Measurements from ENCODE around the gene SSH3.

Gene SSH3, protein sequence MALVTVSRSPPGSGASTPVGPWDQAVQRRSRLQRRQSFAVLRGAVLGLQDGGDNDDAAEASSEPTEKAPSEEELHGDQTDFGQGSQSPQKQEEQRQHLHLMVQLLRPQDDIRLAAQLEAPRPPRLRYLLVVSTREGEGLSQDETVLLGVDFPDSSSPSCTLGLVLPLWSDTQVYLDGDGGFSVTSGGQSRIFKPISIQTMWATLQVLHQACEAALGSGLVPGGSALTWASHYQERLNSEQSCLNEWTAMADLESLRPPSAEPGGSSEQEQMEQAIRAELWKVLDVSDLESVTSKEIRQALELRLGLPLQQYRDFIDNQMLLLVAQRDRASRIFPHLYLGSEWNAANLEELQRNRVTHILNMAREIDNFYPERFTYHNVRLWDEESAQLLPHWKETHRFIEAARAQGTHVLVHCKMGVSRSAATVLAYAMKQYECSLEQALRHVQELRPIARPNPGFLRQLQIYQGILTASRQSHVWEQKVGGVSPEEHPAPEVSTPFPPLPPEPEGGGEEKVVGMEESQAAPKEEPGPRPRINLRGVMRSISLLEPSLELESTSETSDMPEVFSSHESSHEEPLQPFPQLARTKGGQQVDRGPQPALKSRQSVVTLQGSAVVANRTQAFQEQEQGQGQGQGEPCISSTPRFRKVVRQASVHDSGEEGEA

DNA sequence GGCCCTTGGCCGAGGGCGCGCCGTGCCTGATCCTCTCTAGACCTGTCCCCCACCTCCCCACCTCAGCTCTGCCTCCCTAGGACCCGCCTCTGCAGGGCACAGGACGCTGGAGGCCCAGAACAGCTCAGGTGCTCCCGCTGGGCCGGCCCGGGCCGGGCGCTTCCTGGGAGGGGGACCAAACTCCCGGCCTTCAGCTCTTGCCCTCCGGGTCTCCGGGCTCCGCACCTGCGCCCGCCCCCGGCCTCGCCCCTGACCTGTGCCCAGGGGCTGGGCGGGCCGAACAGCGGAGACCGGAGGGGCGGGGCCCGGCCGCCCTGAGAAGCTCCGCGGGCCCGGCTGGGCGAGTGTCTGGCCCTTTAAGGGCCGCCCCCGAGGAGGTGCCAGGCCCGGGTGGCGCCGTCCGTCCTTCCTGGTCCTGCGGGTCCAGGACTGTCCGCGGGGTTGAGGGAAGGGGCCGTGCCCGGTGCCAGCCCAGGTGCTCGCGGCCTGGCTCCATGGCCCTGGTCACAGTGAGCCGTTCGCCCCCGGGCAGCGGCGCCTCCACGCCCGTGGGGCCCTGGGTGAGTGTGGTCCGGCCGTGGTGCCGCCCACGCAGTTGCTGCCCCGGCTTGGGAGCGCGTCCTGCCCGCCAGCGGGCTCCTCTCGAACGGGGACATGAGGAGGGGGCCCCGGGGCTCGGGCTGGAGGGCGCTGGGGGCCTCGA is at the start of gene SSH3:
TSS of gene SSH3 (plus strand) at position 399 of the 703 bp plus-strand sequence. CDS start at position 495, 96 bp downstream.
- peak; percentile 30 for DNase-seq

DNA sequence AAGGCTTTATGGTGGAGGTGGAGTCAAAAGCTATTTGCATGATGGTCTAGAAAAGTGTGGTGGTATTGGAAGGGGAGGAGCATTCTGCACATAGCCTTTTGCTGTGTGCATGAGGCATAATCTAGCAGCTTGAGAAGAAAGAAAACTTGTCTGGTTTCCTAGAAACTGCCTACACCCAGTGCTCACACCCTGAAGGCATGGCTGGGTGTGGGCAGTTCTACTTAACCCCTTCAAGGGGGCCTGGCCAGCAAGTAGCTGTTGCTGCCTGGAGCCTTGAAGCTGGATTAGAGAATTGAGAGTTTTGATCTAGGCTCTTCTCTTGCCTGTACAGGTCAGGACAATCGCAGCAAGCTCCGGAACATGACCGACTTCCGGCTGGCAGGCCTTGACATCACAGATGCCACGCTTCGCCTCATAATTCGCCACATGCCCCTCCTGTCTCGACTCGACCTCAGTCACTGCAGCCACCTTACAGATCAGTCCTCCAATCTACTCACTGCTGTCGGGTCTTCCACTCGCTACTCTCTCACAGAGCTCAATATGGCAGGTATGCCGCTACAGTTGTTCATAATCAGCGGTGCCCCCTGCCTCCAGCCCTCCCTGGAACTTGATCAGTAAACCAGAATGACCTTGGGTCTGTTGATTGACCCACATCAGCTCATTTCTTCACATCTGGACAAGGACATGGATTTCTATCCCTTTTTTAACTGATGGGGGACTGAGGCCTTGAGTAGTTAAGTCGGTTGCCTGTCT is 49.3 kb upstream of the SSH3 start:
- no peak for DNase-seq

DNA sequence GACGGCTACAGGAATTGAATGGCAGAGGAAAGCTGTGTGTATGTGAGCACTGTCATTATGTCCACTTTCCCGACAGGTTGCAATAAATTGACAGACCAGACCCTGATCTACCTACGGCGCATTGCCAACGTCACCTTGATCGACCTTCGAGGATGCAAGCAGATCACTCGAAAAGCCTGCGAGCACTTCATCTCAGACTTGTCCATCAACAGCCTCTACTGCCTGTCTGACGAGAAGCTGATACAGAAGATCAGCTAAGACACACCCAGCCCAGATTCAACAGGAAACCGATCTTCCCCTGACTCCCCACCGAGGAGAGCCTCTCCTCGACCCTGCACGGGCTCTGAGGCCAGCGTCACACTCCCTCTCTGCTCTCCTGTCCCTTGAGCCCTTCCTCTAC is 48.5 kb upstream of the SSH3 start:
- no peak for DNase-seq

DNA sequence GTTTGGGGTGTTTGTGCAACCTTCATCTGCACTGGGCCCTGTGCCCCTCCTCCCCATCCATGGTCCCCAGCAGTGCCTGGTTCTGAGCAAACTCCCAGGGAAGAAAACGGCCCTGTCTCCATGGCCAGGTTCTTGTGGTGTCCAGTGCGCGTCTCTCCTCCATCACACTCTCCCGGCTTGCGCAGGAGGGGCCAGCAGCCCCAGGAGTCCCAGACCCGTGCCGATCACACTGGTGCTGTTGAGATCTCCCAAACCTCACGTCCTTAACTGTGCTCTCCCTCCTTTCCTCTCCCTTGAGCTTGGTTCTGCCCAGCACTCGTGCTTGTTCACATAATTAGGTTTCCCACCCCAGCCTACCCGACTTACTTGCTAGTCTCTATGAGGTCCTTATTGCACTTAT is 48.0 kb upstream of the SSH3 start:
- DNase-seq, result no peak

DNA sequence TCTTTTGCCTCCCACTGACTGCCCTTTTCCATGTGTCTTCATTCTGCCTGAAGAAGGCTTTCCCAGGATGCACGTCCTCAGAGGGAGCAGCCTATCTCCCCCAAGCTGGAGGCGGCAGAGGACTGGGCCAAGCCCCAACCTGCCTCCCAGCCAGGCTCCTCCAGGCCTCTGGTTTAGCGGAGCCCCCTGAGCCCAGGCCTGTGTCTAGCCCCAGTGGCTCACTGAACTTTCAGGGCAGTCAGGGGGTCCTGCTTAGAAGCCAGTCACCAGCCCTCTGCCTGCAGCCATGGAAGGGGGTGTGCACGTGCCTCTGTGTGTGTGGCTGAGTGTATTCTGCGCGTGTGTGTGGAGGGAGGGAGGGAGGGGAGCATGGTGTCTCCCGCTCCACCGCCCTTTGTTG is 47.5 kb upstream of the SSH3 start:
- no peak for DNase-seq

DNA sequence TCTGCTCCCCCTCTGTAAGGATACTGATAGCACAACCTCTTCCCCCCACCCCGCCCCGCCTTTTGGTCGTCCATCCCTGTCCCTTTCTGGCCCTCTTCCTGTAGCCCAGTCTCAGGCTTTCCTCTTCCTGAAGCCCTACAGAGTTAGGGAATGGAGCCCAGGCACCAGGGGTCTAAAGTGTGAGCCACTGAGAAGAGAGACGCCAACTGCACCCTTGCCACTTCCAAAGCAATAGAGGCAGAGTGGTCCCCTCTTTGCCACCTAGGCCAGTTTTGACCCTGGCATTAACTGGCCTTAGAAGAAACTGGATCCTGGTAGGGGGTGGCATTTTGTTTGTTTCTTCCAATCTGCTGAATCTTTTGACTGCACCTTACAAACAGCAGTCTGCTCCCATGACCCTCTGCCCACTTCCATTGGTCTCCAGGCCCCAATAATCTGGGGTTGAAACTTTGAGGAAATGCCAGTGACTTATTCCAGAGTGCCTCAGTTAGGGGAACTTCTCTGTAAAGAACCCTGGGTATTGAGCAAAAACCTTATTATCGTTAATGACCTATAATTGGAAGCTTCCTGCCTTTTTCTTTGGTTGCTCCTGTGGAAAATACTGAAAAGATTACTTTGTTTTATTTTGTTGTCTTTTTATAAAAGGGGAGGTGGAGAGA is 46.7 kb upstream of the SSH3 start:
- DNase-seq, result no peak

DNA sequence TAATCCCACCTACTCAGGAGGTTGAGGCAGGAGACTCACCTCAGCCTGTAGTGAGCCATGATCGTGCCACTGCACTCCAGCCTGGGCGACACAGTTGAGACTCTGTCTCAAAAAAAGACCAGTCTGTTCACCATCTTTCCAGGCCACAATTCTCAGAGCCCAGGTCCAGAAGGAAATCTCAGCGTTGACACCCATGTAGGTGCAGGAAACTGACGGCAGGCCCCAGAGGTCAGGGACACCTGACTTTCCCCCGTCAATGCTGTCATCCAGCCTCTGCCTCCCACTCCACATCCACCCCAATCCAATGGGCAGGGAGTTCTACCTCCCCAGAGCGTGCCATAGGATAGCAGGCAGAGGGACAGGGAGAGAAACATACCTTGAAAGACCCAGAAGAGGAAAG is 42.9 kb upstream of the SSH3 start:
- no peak for DNase-seq

DNA sequence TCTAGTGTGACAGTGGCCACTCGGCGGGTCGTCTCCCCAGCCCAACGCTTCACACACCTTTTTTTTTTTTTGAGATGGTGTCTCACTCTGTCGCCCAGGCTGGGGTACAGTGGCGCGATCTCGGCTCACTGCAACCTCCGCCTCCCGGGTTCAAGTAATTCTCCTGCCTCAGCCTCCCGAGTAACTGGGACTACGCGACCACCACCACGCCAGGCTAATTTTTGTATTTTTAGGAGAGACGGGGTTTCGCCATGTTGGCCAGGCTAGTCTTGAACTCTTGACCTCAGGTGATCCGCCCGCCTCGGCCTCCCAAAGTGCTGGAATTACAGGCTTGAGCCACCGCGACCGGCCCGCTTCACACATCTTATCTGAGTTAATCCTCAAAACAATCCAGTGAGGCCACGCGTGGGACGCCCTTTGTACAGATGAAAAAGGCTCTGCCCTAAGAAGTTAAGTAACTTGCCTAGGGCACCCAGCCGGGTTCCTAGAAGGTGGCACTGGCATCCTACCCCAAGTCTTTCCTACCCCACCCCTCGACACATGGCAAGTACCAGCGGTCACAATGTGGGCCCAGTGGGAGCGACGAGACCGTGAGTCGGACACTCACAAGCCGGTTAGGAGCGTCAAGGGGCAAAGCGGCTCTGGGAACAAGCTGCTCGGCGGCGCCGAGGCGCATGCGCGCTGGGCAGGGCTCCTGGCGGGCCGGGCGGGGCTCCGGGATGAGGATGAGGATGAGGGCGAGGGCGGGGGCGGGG is 42.3 kb upstream of the SSH3 start:
- DNase-seq, result peak; percentile 60

DNA sequence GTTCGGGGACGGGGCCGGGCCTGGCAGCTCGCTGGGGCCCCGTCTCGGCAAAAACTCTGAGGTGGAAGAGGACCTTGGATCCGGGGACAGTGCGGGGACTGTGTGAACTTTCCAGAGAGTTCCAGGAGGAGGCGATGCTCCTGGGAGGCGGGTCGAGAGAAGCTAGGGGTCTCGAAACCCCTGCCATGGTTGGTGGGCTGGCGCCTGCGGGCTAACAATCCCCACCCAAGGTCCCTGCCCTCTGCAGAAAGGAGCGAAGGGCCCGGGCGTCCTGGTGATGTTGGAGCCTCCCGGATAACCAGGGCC is 41.7 kb upstream of the SSH3 start:
- DNase-seq, result no peak

DNA sequence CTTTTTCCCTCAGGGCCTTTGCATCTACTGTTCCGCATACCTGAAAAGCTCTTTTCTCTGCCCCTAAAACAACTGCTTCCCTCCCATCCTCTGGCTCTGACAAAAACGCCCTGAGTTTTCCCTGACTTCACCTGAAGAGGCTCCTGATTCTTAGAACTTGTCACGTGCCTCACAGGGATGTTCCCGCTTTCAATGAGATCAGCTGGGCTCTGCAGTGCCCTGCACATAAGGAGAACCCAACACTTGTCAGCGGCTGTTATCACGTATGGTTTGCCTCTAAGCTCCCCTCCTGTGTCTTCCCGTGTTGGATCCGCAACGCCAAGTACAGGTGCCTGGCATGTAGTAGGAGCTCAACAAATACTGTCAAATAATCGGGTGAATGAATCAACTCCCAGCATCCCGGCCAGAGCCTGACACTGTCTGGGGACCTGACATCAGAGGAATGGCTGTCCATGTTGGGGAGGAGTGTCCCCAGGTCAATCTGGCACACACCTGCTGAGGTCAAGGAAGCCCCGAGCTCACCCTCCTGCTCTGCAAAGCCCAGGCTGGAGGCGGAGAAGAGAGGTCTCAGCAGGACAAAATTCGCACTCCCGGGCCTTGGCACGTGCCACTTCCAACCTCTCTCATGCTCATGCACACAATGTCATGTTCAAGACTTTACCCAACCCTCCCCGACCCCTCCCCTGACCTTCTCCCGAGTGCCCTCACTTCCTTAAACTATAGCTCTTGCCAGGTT is 41.2 kb upstream of the SSH3 start:
- DNase-seq, result no peak

DNA sequence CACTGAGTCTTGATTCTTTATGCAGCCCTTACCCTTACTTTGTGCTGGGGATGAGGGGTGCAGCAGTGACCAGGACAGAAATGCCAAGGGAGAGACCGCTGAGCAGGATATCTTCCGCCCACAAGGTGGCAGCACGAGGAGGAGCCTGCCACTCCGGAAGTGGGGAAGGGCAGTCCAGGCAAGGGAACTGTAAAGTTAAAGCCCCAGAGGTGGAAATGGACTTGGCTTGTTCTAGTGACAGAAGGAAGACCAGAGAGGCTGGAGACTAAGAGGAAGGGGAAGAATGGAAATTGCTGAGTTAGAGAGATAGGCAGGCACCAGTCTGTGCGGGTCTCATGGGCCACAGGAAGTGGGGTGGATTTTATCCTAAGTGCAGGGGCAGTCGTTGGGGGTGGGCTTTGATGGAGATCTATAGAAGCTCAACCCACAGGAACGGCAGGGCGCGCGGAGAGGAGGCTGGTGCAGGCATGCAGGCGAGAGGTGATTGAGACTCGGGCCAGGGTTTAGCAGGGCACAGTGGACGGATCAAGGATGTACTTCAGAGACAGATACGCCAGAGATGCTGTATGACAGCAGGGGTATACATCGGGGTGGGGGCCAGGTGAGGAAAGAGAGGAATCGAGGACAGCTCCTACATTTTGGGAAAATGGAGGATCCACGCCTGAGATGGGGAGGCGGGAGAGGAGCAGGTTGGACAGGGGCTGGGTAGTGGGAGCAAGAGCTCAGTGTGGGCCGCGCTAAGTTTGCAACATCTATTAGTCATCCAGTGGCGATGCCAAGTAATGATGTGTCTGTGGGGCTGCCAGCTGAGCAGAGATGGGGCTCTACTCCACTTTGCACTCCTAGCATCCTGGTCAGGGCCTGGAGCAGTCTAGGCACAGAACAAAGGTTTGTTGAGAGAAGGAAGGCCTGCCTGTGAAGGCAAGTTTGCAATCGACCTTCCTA is 40.3 kb upstream of the SSH3 start:
- peak; percentile 79 for DNase-seq

DNA sequence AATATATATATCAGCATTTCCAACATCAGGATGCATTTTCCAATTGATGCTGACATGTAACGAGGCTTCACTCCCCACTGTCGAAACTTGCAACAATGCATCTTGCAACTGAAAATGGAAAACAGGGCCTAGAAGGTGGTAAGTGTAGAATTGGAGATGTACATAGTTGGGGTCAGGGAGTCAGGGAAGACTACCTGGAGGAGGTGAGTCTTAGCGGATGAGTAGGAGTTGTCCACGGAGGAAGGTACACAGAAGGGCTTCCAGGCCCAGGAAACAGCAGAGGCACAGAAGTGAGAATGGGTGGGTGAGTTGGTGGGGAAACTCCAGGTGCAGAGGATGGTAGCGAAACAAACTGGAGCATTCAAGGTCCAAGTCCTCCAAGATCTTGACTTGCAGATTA is 39.1 kb upstream of the SSH3 start:
- no peak for DNase-seq

DNA sequence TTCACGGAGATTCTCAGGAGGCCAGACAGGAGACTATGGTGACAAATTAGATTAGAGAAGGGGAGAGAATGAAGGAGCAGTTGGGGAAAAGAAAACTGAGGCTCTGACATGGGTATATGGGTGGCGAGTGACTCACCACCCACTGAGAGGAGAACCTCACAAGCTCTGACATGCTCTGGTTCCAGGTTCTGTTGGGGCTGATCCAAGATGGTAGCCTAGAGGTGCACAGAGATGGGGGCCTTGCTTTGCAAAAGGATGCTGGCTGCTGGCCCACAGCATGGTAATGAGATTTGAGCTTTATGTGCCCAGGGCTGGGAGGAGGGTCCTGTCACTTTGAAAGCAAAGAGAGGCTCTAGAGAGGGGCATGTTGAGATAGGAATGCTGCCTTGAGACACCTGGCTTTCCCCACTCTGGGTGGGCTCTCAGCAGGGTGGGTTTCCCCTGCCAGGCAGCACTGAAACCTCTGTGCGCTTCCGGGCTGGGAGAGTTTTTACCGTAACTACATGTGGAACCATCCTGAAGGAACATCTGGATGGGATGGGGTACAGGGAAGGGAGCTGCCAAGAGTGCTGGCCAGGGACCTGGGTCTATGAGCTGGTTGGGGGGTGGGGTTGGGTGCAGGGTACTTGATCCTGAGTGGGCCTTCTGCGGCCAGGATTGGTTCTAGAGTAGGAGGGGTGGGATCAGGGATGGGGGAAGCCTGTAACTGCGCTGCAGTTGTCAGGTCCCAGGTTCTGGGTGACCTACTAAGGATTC is 38.3 kb upstream of the SSH3 start:
- no peak for DNase-seq

DNA sequence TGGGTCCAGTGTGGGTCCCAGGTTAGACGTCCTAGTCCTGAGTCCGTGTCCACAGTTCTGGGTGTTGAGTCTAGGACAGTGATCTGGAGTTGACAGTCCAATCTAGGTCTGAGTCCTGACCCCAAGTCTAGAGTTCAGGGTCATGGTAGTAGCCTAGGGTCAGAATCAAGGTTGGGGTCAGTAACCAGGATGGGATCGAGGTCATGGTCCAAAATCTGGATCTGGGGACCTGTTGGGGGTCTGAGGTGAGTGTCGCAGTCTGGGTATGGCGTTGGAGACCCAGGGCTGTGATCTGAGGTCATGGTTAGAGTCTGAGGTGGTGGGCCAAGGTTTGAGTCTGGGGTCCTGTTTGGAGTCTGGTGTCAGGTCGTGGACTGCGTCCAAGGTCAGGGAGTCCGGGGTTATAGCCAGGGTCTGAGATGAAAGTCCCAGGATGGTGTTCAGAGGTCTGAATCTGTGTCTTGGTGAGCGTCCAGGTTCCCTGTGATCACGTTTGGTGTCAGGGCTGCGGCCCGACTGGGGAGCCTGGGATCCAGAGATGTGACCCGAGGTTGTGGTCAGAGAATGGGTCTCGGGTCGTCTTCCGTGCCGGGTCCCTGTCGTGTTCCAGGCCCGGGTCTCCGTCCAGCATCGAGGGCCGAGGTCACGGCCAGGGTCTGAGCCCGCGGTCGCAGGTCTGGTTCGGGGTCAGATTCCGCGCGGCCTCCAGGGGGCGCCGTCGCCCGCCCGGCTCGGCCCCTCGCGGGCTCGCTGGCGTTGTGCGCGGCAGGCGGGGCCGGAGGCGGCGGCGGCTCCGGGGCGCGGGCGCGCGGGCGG is 37.5 kb upstream of the SSH3 start:
- peak; percentile 47 for DNase-seq

DNA sequence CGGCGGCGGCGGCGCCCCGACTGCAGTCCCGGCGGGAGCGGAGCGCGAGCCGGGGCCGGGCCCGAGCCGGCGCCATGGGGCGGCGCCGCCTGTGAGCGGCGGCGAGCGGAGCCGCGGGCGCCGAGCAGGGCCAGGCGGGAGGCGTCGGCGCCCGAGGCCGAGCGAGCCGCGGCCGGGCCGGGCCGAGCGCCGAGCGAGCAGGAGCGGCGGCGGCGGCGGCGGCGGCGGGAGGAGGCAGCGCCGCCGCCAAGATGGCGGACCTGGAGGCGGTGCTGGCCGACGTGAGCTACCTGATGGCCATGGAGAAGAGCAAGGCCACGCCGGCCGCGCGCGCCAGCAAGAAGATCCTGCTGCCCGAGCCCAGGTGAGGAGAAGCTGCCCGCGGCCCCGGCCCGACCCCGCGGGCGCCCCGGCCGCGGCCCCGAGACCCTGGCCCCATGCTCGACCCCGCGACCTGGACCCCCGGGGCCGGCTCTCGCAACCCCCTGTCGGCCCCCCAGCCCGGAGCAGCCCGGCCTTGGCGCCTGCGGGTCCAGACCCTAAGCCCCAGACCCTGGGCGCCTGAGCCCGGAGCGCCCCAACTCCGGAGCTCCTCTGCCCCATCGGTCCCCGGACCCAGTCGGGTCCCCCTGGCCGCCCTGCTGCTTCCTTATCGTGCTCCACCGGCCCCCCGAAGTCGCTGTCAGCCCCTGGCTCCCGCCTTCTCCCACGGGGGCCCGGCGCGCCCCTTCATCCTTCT is 36.7 kb upstream of the SSH3 start, which contains the start of gene GRK2:
TSS of gene GRK2 (plus strand) at position 25 of the 739 bp plus-strand sequence. CDS start at position 252, 227 bp downstream.
- DNase-seq, result peak; percentile 41

DNA sequence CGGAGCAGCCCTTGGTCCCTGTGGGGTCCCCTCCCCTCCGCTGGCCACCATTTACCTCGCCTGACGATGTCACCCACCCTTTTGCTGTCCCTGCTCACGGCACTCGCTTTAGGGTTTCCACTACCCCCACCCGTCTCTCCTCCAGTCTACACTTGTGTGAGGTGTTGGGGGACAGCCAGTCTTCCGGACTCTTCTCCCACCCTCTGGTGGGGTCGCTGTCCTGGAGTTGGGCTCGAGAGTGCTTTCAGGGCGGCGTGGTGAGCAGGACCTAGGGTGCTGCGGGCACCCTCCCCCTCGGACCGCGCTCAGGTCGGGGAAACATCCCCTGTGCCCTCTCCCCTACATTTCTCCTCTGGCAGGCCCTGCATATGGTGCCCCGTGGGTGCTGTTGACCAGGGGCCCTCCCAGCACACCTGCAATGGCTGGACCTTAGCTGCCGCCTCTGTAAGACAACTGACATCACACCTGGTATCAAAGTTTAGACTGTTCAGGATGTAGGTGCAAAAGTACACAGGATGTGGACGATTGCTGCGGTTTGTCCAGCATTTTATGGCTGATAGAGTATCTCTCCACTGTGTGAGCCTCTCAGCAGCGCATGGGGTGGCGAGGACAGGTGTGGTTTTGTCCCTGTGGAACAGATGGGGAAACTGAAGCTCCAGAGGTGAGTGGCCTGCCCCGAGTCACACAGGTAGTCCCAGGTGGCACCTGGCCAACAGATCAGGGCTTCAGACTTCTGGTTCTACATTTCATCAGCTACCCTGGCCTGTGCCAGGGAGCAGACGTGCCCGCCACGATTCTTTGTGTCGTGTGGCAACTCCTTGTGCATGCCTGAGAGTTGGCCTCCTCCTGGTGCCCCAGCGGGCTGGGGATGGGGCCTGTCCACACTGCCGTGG is 35.9 kb upstream of the SSH3 start:
- no peak for DNase-seq

Data from fibroblast of upper back skin (primary cell).